K562 (cell line): ENCODE results near the gene LY6G6D. TPM values are rescaled to one million over a fixed set of nuclear protein-coding genes. Genes with fewer than 3 reads are reported as not detected.

Experiments used
- AFF4 ChIP-seq: sonication (generic); formaldehyde crosslinking; IDR thresholded peaks from 2 replicates; pipeline ENCODE4 v1.8.0; 2023; ENCODE audit warnings: mild to moderate bottlenecking, missing genetic modification reagents
- ARNT ChIP-seq, 2 experiments: fragments of 450-650 bp; IDR thresholded peaks; 2 replicates each; pipeline ENCODE4 v1.6.1; 2016; ENCODE audit warnings: mild to moderate bottlenecking in 1 of 2
- CREBBP ChIP-seq: IDR thresholded peaks from one replicate; pipeline ENCODE4 v1.6.1; 2012; ENCODE audit warnings: low read depth, mild to moderate bottlenecking, control low read depth, inconsistent platforms, low read length
- CXXC5 ChIP-seq: fragments of 250-450 bp; sonication (Bioruptor Pico); IDR thresholded peaks from 2 replicates; pipeline ENCODE4 v1.8.0; 2022; ENCODE audit warnings: inconsistent platforms, mild to moderate bottlenecking, moderate library complexity
- EWSR1 ChIP-seq: fragments of 450-650 bp; IDR thresholded peaks from 2 replicates; pipeline ENCODE4 v1.6.1; 2018; ENCODE audit warnings: borderline replicate concordance, mild to moderate bottlenecking, low read depth, moderate library complexity; ENCODE audit not compliant: partially characterized antibody
- HDAC2 ChIP-seq: fragments of 450-650 bp; IDR thresholded peaks from 2 replicates; pipeline ENCODE4 v1.6.1; 2016; ENCODE audit warnings: mild to moderate bottlenecking
- HDAC6 ChIP-seq: IDR thresholded peaks from 2 replicates; pipeline ENCODE4 v1.6.1; 2012; ENCODE audit warnings: low read depth, mild to moderate bottlenecking, control low read depth, inconsistent platforms, low read length, moderate library complexity
- KDM5B ChIP-seq: fragments of 200-600 bp; sonication (generic); IDR thresholded peaks from 2 replicates; pipeline ENCODE4 v1.6.1; 2012; ENCODE audit warnings: low read depth, mild to moderate bottlenecking, moderate library complexity, low read length, control low read depth, inconsistent platforms; ENCODE audit not compliant: insufficient replicate concordance
- PCBP1 ChIP-seq: fragments of 200-400 bp; formaldehyde crosslinking; IDR thresholded peaks from 2 replicates; pipeline ENCODE4 v1.6.1; 2018; ENCODE audit warnings: mild to moderate bottlenecking, low read depth, low read length; ENCODE audit not compliant: poor library complexity, severe bottlenecking
- PCBP2 ChIP-seq: fragments of 200-400 bp; formaldehyde crosslinking; IDR thresholded peaks from 2 replicates; pipeline ENCODE4 v1.6.1; 2018; ENCODE audit warnings: low read length, low read depth, mild to moderate bottlenecking, moderate library complexity; ENCODE audit not compliant: poor library complexity, severe bottlenecking
- POU5F1 ChIP-seq: fragments of 150-350 bp; IDR thresholded peaks from 2 replicates; pipeline ENCODE4 v1.6.1; 2014; ENCODE audit warnings: borderline replicate concordance, low read length, low read depth, mild to moderate bottlenecking; ENCODE audit not compliant: partially characterized antibody
- PTTG1 ChIP-seq: fragments of 450-650 bp; IDR thresholded peaks from 2 replicates; pipeline ENCODE4 v1.6.1; 2016; ENCODE audit warnings: low read depth, mild to moderate bottlenecking, missing genetic modification characterization, missing compliant biosample characterization
- RBM39 ChIP-seq: fragments of 200-400 bp; formaldehyde crosslinking; optimal IDR thresholded peaks from 2 replicates; pipeline ENCODE3; 2018; ENCODE audit warnings: low read depth, low read length
- SMARCA4 ChIP-seq: fragments of 450-650 bp; IDR thresholded peaks from 2 replicates; pipeline ENCODE4 v1.6.1; 2016
- SNRNP70 ChIP-seq: fragments of 200-400 bp; formaldehyde crosslinking; optimal IDR thresholded peaks from 2 replicates; pipeline ENCODE3; 2017; ENCODE audit warnings: low read depth, low read length
- SP1 ChIP-seq: sonication (generic); formaldehyde crosslinking; IDR thresholded peaks from 2 replicates; pipeline ENCODE4 v1.8.1; 2022; ENCODE audit warnings: mild to moderate bottlenecking, missing genetic modification reagents
- SUPT5H ChIP-seq: fragments of 450-650 bp; IDR thresholded peaks from 2 replicates; pipeline ENCODE4 v1.6.1; 2016
- THRB ChIP-seq: fragments of 450-650 bp; formaldehyde crosslinking; conservative IDR thresholded peaks from 2 replicates; pipeline ENCODE4 v1.4.0; 2022; ENCODE audit warnings: mild to moderate bottlenecking, missing genetic modification characterization
- TRIM24 ChIP-seq, 2 experiments: fragments of 450-650 bp; IDR thresholded peaks; 2 replicates each; pipeline ENCODE4 v1.6.1; 2016
- USF2 ChIP-seq: sonication (generic); formaldehyde crosslinking; IDR thresholded peaks from 2 replicates; pipeline ENCODE4 v1.5.0; 2020; ENCODE audit warnings: missing genetic modification reagents
- ZNF134 ChIP-seq: fragments of 250-450 bp; sonication (Bioruptor Pico); conservative IDR thresholded peaks from 2 replicates; pipeline ENCODE4 v1.4.0; 2020
- ZNF41 ChIP-seq: fragments of 250-450 bp; sonication (Bioruptor Pico); conservative IDR thresholded peaks from 2 replicates; pipeline ENCODE4 v1.4.0; 2020; ENCODE audit warnings: mild to moderate bottlenecking
- ZZZ3 ChIP-seq: fragments of 450-650 bp; IDR thresholded peaks from 2 replicates; pipeline ENCODE4 v1.6.1; 2016; ENCODE audit warnings: antibody characterized with exemption, mild to moderate bottlenecking, moderate library complexity
- polyA plus RNA-seq, 8 experiments: library from polyadenylated mRNA; depleted of rRNA in 4 of 8; stranded (reverse) in 5 of 8; unstranded in 3 of 8; fragments of >200 nt; fragmentation: Nextera tagmentation in 2 of 8; fragmentation: Illumina TruSeq in 1 of 8; extraction: Ambion mirVana in 2 of 8; extraction: Trizol in 1 of 8; gene quantifications; 2 replicates each; pipeline versions ENCODE4 v1.2.1 to v1.2.3, GENCODE V29; 2011 to 2014; ENCODE audit warnings: inconsistent platforms in 1 of 8, missing spikeins in 1 of 8
- total RNA-seq, 7 experiments: library from RNA; depleted of rRNA in 6 of 7; stranded (reverse); fragments of >200 nt in 6 of 7; fragmentation: Illumina TruSeq in 2 of 7; extraction: Trizol in 2 of 7; gene quantifications; 2 replicates each; pipeline versions ENCODE4 v1.2.1 to v1.2.3, GENCODE V29; 2011 to 2021; ENCODE audit warnings: low replicate concordance in 1 of 7

The LY6G6D gene
- total and polyA plus RNA-seq, 9 of the 15 experiments (the other 6 are each of a cell fraction or from before 2014, with no cell fraction given): 0.30 to 0.38 TPM; not detected in 7

- TF ChIP-seq ZNF134 (peak; percentile 36; the same call in 1 of the 2 replicates), PCBP2 (no peak), RBM39 (peak; percentile 80), AFF4 (CRISPR knock-in tag) (peak; percentile 51; the same call in 1 of the 2 replicates), SNRNP70 (no peak), THRB (CRISPR knock-in tag) (peak; percentile 96), CXXC5 (CRISPR knock-in tag) (peak; percentile 77), ZNF41 (CRISPR knock-in tag) (peak; percentile 10; the same call in 1 of the 2 replicates), POU5F1 (no peak), ZZZ3 (no peak), USF2 (no peak), PTTG1 (no peak), KDM5B (peak; percentile 50), SUPT5H (peak; percentile 63; the same call in 1 of the 2 replicates), SMARCA4 (peak; percentile 78), EWSR1 (no peak), CREBBP (peak; percentile 40), TRIM24 (IDR thresholded peaks at IDR 0.05) (0 out of 4 replicates have a peak, but pooled peaks of 1 of the 2 experiments have one; percentile 41), PCBP1 (no peak), HDAC6 (no peak), ARNT (IDR thresholded peaks at IDR 0.05) (peak in 1 of 2 experiments; percentile 70; a peak in 1 of 4 replicates), HDAC2 (peak; percentile 70), SP1 (CRISPR knock-in tag) (no peak)
Measured at GRCh38 chr6:31725502-31726350, 10.6 kb downstream of the LY6G6D start (continued).
